SK-N-SH treated with all-trans-retinoic acid at 6 μM for 48 hours (cell line): ENCODE data around the gene DAGLB.

Experiments
- ATAC-seq: fragments of 200-7000 bp; cut with Tn5 transposase; 3 replicates; pipeline ENCODE4 v1.9.1; 2020; ENCODE audit warnings: mild to moderate bottlenecking, moderate library complexity
- ARNTL ChIP-seq: fragments of 450-650 bp; formaldehyde crosslinking; IDR thresholded peaks from 2 replicates; pipeline ENCODE4 v1.5.0; 2020; ENCODE audit warnings: low read depth, mild to moderate bottlenecking, moderate library complexity, borderline replicate concordance
- BACH2 ChIP-seq: fragments of 250-450 bp; sonication (Bioruptor Pico); IDR thresholded peaks from 2 replicates; pipeline ENCODE4 v1.9.0; 2021; ENCODE audit warnings: mild to moderate bottlenecking, borderline replicate concordance
- CSDC2 ChIP-seq: fragments of 250-450 bp; sonication (Bioruptor Pico); IDR thresholded peaks from 2 replicates; pipeline ENCODE4 v1.5.0; 2020; ENCODE audit warnings: mild to moderate bottlenecking, moderate library complexity
- ESRRG ChIP-seq: fragments of 250-450 bp; sonication (Bioruptor Pico); IDR thresholded peaks from 2 replicates; pipeline ENCODE4 v1.6.1; 2021; ENCODE audit warnings: mild to moderate bottlenecking
- GLIS3 ChIP-seq: fragments of 250-450 bp; sonication (Bioruptor Pico); IDR thresholded peaks from 2 replicates; pipeline ENCODE4 v1.5.0; 2020; ENCODE audit warnings: mild to moderate bottlenecking, moderate library complexity
- ISL1 ChIP-seq: fragments of 250-450 bp; sonication (Bioruptor Pico); IDR thresholded peaks from 2 replicates; pipeline ENCODE4 v2.1.2; 2022; ENCODE audit warnings: mild to moderate bottlenecking, moderate library complexity
- PPARA ChIP-seq: fragments of 250-450 bp; sonication (Bioruptor Pico); IDR thresholded peaks from 2 replicates; pipeline ENCODE4 v1.5.0; 2020; ENCODE audit warnings: mild to moderate bottlenecking, borderline replicate concordance
- RARB ChIP-seq: fragments of 250-450 bp; sonication (Bioruptor Pico); IDR thresholded peaks from 2 replicates; pipeline ENCODE4 v1.8.0; 2021; ENCODE audit warnings: mild to moderate bottlenecking, moderate library complexity
- SNAI2 ChIP-seq: fragments of 250-450 bp; sonication (Bioruptor Pico); IDR thresholded peaks from 2 replicates; pipeline ENCODE4 v1.5.0; 2020; ENCODE audit warnings: mild to moderate bottlenecking, moderate library complexity
- TCF4 ChIP-seq: fragments of 250-450 bp; sonication (Bioruptor Pico); IDR thresholded peaks from 2 replicates; pipeline ENCODE4 v1.8.0; 2021; ENCODE audit warnings: mild to moderate bottlenecking, moderate library complexity, borderline replicate concordance
- TOX ChIP-seq: fragments of 250-450 bp; sonication (Bioruptor Pico); IDR thresholded peaks from 2 replicates; pipeline ENCODE4 v1.8.0; 2021; ENCODE audit warnings: mild to moderate bottlenecking, moderate library complexity, borderline replicate concordance
- ZC3H10 ChIP-seq: fragments of 250-450 bp; sonication (Bioruptor Pico); IDR thresholded peaks from 2 replicates; pipeline ENCODE4 v1.5.1; 2021; ENCODE audit warnings: mild to moderate bottlenecking, moderate library complexity
- ZFP3 ChIP-seq: fragments of 250-450 bp; sonication (Bioruptor Pico); IDR thresholded peaks from 2 replicates; pipeline ENCODE4 v1.5.0; 2020; ENCODE audit warnings: mild to moderate bottlenecking, moderate library complexity
- ZFP30 ChIP-seq: fragments of 450-650 bp; formaldehyde crosslinking; IDR thresholded peaks from 2 replicates; pipeline ENCODE4 v1.5.0; 2022; ENCODE audit warnings: mild to moderate bottlenecking, moderate library complexity
- ZNF565 ChIP-seq: fragments of 450-650 bp; formaldehyde crosslinking; conservative IDR thresholded peaks from 2 replicates; pipeline ENCODE4 v1.5.0; 2020; ENCODE audit warnings: low read depth, mild to moderate bottlenecking, moderate library complexity
- ZNF8 ChIP-seq: fragments of 450-650 bp; formaldehyde crosslinking; IDR thresholded peaks from 2 replicates; pipeline ENCODE4 v1.5.0; 2020; ENCODE audit warnings: mild to moderate bottlenecking, moderate library complexity
- TF ChIP-seq, protein P1 (sequence below): fragments of 250-450 bp; sonication (Bioruptor Pico); IDR thresholded peaks from 2 replicates; pipeline ENCODE4 v1.5.1; 2021; ENCODE audit warnings: mild to moderate bottlenecking, moderate library complexity
- TF ChIP-seq, protein P2 (sequence below): fragments of 250-450 bp; sonication (Bioruptor Pico); IDR thresholded peaks from 2 replicates; pipeline ENCODE4 v1.5.0; 2020; ENCODE audit warnings: mild to moderate bottlenecking, moderate library complexity
- TF ChIP-seq, protein P3 (sequence below): fragments of 250-450 bp; sonication (Bioruptor Pico); IDR thresholded peaks from 2 replicates; pipeline ENCODE4 v1.5.1; 2020; ENCODE audit warnings: low read depth, mild to moderate bottlenecking, moderate library complexity
- TF ChIP-seq, protein P4 (sequence below): fragments of 250-450 bp; sonication (Bioruptor Pico); IDR thresholded peaks from 2 replicates; pipeline ENCODE4 v1.8.0; 2021; ENCODE audit warnings: low read depth, mild to moderate bottlenecking, moderate library complexity, borderline replicate concordance
- TF ChIP-seq, protein P5 (sequence below): fragments of 250-450 bp; sonication (Bioruptor Pico); IDR thresholded peaks from 2 replicates; pipeline ENCODE4 v1.8.0; 2020; ENCODE audit warnings: mild to moderate bottlenecking, moderate library complexity, borderline replicate concordance

DAGLB gene

DNA sequence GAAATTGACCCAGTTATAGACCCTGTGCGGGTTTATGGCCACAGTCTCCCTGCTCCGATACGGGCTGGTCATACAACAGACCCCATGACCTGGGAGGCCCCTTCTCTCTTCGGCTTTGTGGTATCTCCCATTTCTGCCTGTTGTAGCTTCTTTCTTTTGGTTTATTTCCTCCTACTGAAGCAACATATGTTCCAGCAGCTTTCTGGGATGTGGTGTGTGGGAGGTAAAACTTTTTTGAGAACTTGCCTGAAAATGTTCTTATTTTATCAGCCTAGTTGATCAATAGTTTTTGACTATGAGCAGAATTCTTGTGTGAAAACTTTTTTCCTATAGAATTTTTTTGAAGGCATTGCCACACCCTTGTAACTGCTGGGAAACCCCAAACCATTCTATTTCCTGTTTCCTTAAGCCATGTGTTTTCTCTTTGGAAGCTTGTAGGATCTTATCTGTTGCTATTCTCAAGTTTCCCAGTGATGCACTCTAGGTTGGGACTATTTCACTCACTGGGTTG is 80.0 kb downstream of the DAGLB start:
- TF ChIP-seq ZNF8, result no peak
- no peak for TF ChIP-seq ESRRG (CRISPR knock-in tag)
- TF ChIP-seq, protein P1, sequence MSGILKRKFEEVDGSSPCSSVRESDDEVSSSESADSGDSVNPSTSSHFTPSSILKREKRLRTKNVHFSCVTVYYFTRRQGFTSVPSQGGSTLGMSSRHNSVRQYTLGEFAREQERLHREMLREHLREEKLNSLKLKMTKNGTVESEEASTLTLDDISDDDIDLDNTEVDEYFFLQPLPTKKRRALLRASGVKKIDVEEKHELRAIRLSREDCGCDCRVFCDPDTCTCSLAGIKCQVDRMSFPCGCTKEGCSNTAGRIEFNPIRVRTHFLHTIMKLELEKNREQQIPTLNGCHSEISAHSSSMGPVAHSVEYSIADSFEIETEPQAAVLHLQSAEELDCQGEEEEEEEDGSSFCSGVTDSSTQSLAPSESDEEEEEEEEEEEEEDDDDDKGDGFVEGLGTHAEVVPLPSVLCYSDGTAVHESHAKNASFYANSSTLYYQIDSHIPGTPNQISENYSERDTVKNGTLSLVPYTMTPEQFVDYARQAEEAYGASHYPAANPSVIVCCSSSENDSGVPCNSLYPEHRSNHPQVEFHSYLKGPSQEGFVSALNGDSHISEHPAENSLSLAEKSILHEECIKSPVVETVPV, result no peak
- no peak for TF ChIP-seq BACH2
- TF ChIP-seq, protein P2, sequence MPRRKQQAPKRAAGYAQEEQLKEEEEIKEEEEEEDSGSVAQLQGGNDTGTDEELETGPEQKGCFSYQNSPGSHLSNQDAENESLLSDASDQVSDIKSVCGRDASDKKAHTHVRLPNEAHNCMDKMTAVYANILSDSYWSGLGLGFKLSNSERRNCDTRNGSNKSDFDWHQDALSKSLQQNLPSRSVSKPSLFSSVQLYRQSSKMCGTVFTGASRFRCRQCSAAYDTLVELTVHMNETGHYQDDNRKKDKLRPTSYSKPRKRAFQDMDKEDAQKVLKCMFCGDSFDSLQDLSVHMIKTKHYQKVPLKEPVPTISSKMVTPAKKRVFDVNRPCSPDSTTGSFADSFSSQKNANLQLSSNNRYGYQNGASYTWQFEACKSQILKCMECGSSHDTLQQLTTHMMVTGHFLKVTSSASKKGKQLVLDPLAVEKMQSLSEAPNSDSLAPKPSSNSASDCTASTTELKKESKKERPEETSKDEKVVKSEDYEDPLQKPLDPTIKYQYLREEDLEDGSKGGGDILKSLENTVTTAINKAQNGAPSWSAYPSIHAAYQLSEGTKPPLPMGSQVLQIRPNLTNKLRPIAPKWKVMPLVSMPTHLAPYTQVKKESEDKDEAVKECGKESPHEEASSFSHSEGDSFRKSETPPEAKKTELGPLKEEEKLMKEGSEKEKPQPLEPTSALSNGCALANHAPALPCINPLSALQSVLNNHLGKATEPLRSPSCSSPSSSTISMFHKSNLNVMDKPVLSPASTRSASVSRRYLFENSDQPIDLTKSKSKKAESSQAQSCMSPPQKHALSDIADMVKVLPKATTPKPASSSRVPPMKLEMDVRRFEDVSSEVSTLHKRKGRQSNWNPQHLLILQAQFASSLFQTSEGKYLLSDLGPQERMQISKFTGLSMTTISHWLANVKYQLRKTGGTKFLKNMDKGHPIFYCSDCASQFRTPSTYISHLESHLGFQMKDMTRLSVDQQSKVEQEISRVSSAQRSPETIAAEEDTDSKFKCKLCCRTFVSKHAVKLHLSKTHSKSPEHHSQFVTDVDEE (CRISPR knock-in tag), result no peak
- TF ChIP-seq RARB (CRISPR knock-in tag), result no peak
- TF ChIP-seq, protein P3, sequence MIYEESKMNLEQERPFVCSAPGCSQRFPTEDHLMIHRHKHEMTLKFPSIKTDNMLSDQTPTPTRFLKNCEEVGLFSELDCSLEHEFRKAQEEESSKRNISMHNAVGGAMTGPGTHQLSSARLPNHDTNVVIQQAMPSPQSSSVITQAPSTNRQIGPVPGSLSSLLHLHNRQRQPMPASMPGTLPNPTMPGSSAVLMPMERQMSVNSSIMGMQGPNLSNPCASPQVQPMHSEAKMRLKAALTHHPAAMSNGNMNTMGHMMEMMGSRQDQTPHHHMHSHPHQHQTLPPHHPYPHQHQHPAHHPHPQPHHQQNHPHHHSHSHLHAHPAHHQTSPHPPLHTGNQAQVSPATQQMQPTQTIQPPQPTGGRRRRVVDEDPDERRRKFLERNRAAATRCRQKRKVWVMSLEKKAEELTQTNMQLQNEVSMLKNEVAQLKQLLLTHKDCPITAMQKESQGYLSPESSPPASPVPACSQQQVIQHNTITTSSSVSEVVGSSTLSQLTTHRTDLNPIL (CRISPR knock-in tag), result no peak
- no peak for TF ChIP-seq ZNF565 (CRISPR knock-in tag)
- ATAC-seq, result peak; percentile 87

DNA sequence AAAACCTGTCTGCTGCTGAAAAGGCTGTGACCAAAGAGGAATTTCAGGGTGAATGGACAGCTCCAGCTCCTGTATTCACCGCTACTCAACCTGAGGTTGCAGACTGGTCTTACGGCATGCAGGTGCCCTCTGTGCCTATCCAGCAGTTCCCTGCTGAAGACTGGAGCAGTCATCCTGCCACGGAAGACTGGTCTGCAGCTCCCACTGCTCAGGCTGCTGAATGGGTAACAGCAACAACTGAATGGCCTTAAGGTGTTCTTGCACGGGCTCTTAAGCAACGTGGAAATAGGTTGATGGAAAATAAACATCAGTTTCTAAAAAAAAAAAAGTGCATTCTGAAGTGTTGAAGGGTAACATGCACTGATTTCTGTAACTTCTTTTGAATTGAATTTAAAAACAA is 82.3 kb downstream of the DAGLB start:
- ATAC-seq, result no peak
- TF ChIP-seq ISL1 (CRISPR knock-in tag) (no peak), ZFP3 (CRISPR knock-in tag) (no peak), PPARA (CRISPR knock-in tag) (no peak), CSDC2 (no peak), SNAI2 (CRISPR knock-in tag) (no peak), TOX (CRISPR knock-in tag) (no peak), GLIS3 (CRISPR knock-in tag) (no peak), ZNF8 (no peak), ZFP30 (no peak), RARB (CRISPR knock-in tag) (no peak), TCF4 (CRISPR knock-in tag) (no peak)
- TF ChIP-seq, protein P2 (CRISPR knock-in tag), result no peak
- TF ChIP-seq, protein P4, sequence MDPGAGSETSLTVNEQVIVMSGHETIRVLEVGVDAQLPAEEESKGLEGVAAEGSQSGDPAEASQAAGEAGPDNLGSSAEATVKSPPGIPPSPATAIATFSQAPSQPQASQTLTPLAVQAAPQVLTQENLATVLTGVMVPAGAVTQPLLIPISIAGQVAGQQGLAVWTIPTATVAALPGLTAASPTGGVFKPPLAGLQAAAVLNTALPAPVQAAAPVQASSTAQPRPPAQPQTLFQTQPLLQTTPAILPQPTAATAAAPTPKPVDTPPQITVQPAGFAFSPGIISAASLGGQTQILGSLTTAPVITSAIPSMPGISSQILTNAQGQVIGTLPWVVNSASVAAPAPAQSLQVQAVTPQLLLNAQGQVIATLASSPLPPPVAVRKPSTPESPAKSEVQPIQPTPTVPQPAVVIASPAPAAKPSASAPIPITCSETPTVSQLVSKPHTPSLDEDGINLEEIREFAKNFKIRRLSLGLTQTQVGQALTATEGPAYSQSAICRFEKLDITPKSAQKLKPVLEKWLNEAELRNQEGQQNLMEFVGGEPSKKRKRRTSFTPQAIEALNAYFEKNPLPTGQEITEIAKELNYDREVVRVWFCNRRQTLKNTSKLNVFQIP, result no peak

DNA sequence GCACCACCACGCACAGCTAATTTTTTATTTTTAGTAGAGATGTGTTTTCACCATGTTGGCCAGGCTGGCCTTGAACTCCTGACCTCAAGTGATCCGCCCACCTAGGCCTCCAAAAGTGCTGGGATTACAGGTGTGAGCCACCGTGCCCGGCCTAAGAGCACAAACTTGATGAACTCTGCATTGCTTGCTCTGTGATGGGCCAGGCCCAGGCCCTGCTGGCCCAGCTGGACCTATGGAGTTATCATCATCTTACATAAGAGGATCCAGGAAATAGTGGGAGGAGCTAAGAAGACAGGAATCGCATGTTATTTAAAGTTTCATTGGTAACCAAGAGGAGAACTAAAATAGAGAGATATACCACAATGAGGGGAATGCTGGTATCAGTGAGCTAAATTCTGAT is 86.9 kb downstream of the DAGLB start:
- ATAC-seq, result peak; percentile 40; the same call in 2 of the 3 replicates
- TF ChIP-seq CSDC2 (no peak), RARB (CRISPR knock-in tag) (no peak), SNAI2 (CRISPR knock-in tag) (no peak), ZC3H10 (CRISPR knock-in tag) (no peak), ESRRG (CRISPR knock-in tag) (no peak), ARNTL (CRISPR knock-in tag) (no peak), ZFP3 (CRISPR knock-in tag) (no peak)
- TF ChIP-seq, protein P4, result no peak
- TF ChIP-seq, protein P5, sequence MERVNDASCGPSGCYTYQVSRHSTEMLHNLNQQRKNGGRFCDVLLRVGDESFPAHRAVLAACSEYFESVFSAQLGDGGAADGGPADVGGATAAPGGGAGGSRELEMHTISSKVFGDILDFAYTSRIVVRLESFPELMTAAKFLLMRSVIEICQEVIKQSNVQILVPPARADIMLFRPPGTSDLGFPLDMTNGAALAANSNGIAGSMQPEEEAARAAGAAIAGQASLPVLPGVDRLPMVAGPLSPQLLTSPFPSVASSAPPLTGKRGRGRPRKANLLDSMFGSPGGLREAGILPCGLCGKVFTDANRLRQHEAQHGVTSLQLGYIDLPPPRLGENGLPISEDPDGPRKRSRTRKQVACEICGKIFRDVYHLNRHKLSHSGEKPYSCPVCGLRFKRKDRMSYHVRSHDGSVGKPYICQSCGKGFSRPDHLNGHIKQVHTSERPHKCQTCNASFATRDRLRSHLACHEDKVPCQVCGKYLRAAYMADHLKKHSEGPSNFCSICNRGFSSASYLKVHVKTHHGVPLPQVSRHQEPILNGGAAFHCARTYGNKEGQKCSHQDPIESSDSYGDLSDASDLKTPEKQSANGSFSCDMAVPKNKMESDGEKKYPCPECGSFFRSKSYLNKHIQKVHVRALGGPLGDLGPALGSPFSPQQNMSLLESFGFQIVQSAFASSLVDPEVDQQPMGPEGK (CRISPR knock-in tag), result no peak
- TF ChIP-seq, protein P1, result no peak
- TF ChIP-seq, protein P3 (CRISPR knock-in tag), result no peak
